SK-N-SH treated with all-trans-retinoic acid at 6 μM for 48 hours (cell line): ENCODE data around the gene PTPRJ.

Experiments used
- ATAC-seq: fragments of 200-7000 bp; cut with Tn5 transposase; 3 replicates; pipeline ENCODE4 v1.9.1; 2020; ENCODE audit warnings: mild to moderate bottlenecking, moderate library complexity
- ARNTL ChIP-seq: fragments of 450-650 bp; formaldehyde crosslinking; IDR thresholded peaks from 2 replicates; pipeline ENCODE4 v1.5.0; 2020; ENCODE audit warnings: low read depth, mild to moderate bottlenecking, moderate library complexity, borderline replicate concordance
- BACH2 ChIP-seq: fragments of 250-450 bp; sonication (Bioruptor Pico); IDR thresholded peaks from 2 replicates; pipeline ENCODE4 v1.9.0; 2021; ENCODE audit warnings: mild to moderate bottlenecking, borderline replicate concordance
- CREB5 ChIP-seq: fragments of 250-450 bp; sonication (Bioruptor Pico); IDR thresholded peaks from 2 replicates; pipeline ENCODE4 v1.5.1; 2020; ENCODE audit warnings: low read depth, mild to moderate bottlenecking, moderate library complexity
- CSDC2 ChIP-seq: fragments of 250-450 bp; sonication (Bioruptor Pico); IDR thresholded peaks from 2 replicates; pipeline ENCODE4 v1.5.0; 2020; ENCODE audit warnings: mild to moderate bottlenecking, moderate library complexity
- GLIS3 ChIP-seq: fragments of 250-450 bp; sonication (Bioruptor Pico); IDR thresholded peaks from 2 replicates; pipeline ENCODE4 v1.5.0; 2020; ENCODE audit warnings: mild to moderate bottlenecking, moderate library complexity
- ISL1 ChIP-seq: fragments of 250-450 bp; sonication (Bioruptor Pico); IDR thresholded peaks from 2 replicates; pipeline ENCODE4 v2.1.2; 2022; ENCODE audit warnings: mild to moderate bottlenecking, moderate library complexity
- OSR1 ChIP-seq: fragments of 250-450 bp; sonication (Bioruptor Pico); IDR thresholded peaks from 2 replicates; pipeline ENCODE4 v1.8.0; 2022; ENCODE audit warnings: moderate library complexity, mild to moderate bottlenecking, inconsistent platforms
- PATZ1 ChIP-seq: fragments of 250-450 bp; sonication (Bioruptor Pico); IDR thresholded peaks from 2 replicates; pipeline ENCODE4 v1.8.0; 2020; ENCODE audit warnings: mild to moderate bottlenecking, moderate library complexity, borderline replicate concordance
- PPARA ChIP-seq: fragments of 250-450 bp; sonication (Bioruptor Pico); IDR thresholded peaks from 2 replicates; pipeline ENCODE4 v1.5.0; 2020; ENCODE audit warnings: mild to moderate bottlenecking, borderline replicate concordance
- RARB ChIP-seq: fragments of 250-450 bp; sonication (Bioruptor Pico); IDR thresholded peaks from 2 replicates; pipeline ENCODE4 v1.8.0; 2021; ENCODE audit warnings: mild to moderate bottlenecking, moderate library complexity
- TCF4 ChIP-seq: fragments of 250-450 bp; sonication (Bioruptor Pico); IDR thresholded peaks from 2 replicates; pipeline ENCODE4 v1.8.0; 2021; ENCODE audit warnings: mild to moderate bottlenecking, moderate library complexity, borderline replicate concordance
- TOX ChIP-seq: fragments of 250-450 bp; sonication (Bioruptor Pico); IDR thresholded peaks from 2 replicates; pipeline ENCODE4 v1.8.0; 2021; ENCODE audit warnings: mild to moderate bottlenecking, moderate library complexity, borderline replicate concordance
- ZFP3 ChIP-seq: fragments of 250-450 bp; sonication (Bioruptor Pico); IDR thresholded peaks from 2 replicates; pipeline ENCODE4 v1.5.0; 2020; ENCODE audit warnings: mild to moderate bottlenecking, moderate library complexity
- ZFP30 ChIP-seq: fragments of 450-650 bp; formaldehyde crosslinking; IDR thresholded peaks from 2 replicates; pipeline ENCODE4 v1.5.0; 2022; ENCODE audit warnings: mild to moderate bottlenecking, moderate library complexity
- ZNF565 ChIP-seq: fragments of 450-650 bp; formaldehyde crosslinking; conservative IDR thresholded peaks from 2 replicates; pipeline ENCODE4 v1.5.0; 2020; ENCODE audit warnings: low read depth, mild to moderate bottlenecking, moderate library complexity
- ZNF70 ChIP-seq: fragments of 450-650 bp; formaldehyde crosslinking; IDR thresholded peaks from 2 replicates; pipeline ENCODE4 v1.5.0; 2020; ENCODE audit warnings: mild to moderate bottlenecking, moderate library complexity
- ZNF8 ChIP-seq: fragments of 450-650 bp; formaldehyde crosslinking; IDR thresholded peaks from 2 replicates; pipeline ENCODE4 v1.5.0; 2020; ENCODE audit warnings: mild to moderate bottlenecking, moderate library complexity
- TF ChIP-seq, protein P1 (sequence below): fragments of 250-450 bp; sonication (Bioruptor Pico); IDR thresholded peaks from 2 replicates; pipeline ENCODE4 v1.5.0; 2020; ENCODE audit warnings: mild to moderate bottlenecking, moderate library complexity
- TF ChIP-seq, protein P2 (sequence below): fragments of 250-450 bp; sonication (Bioruptor Pico); IDR thresholded peaks from 2 replicates; pipeline ENCODE4 v1.8.0; 2021; ENCODE audit warnings: low read depth, mild to moderate bottlenecking, moderate library complexity, borderline replicate concordance

The PTPRJ gene

DNA sequence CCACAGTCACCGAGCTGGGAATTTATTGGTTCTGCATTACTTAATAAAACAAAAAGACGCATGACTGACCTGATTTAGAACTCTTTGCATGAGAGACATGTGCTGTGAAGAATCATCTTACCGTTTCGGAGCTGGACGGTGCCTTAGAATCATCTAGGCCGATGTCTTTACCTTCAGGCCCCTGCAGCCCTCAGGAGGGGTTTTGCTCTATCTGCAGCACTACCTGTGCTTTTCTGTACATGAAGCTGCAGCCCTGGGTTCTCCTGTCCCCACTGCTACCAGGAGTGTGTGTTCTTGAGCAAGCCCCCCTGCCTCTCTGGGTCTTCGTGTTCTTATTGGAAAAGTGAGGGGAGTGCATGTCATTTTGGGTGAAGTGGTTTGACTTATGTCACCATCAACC, 142.3 kb downstream of the PTPRJ start:
- TF ChIP-seq ISL1 (CRISPR knock-in tag) (no peak), CSDC2 (CRISPR knock-in tag) (no peak), OSR1 (CRISPR knock-in tag) (no peak), BACH2 (CRISPR knock-in tag) (no peak), ZNF565 (no peak), ZNF8 (CRISPR knock-in tag) (no peak), PPARA (CRISPR knock-in tag) (no peak), GLIS3 (CRISPR knock-in tag) (no peak)
- TF ChIP-seq, protein P1, sequence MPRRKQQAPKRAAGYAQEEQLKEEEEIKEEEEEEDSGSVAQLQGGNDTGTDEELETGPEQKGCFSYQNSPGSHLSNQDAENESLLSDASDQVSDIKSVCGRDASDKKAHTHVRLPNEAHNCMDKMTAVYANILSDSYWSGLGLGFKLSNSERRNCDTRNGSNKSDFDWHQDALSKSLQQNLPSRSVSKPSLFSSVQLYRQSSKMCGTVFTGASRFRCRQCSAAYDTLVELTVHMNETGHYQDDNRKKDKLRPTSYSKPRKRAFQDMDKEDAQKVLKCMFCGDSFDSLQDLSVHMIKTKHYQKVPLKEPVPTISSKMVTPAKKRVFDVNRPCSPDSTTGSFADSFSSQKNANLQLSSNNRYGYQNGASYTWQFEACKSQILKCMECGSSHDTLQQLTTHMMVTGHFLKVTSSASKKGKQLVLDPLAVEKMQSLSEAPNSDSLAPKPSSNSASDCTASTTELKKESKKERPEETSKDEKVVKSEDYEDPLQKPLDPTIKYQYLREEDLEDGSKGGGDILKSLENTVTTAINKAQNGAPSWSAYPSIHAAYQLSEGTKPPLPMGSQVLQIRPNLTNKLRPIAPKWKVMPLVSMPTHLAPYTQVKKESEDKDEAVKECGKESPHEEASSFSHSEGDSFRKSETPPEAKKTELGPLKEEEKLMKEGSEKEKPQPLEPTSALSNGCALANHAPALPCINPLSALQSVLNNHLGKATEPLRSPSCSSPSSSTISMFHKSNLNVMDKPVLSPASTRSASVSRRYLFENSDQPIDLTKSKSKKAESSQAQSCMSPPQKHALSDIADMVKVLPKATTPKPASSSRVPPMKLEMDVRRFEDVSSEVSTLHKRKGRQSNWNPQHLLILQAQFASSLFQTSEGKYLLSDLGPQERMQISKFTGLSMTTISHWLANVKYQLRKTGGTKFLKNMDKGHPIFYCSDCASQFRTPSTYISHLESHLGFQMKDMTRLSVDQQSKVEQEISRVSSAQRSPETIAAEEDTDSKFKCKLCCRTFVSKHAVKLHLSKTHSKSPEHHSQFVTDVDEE, result no peak
- TF ChIP-seq, protein P2, sequence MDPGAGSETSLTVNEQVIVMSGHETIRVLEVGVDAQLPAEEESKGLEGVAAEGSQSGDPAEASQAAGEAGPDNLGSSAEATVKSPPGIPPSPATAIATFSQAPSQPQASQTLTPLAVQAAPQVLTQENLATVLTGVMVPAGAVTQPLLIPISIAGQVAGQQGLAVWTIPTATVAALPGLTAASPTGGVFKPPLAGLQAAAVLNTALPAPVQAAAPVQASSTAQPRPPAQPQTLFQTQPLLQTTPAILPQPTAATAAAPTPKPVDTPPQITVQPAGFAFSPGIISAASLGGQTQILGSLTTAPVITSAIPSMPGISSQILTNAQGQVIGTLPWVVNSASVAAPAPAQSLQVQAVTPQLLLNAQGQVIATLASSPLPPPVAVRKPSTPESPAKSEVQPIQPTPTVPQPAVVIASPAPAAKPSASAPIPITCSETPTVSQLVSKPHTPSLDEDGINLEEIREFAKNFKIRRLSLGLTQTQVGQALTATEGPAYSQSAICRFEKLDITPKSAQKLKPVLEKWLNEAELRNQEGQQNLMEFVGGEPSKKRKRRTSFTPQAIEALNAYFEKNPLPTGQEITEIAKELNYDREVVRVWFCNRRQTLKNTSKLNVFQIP (CRISPR knock-in tag), result no peak
- no peak for ATAC-seq

DNA sequence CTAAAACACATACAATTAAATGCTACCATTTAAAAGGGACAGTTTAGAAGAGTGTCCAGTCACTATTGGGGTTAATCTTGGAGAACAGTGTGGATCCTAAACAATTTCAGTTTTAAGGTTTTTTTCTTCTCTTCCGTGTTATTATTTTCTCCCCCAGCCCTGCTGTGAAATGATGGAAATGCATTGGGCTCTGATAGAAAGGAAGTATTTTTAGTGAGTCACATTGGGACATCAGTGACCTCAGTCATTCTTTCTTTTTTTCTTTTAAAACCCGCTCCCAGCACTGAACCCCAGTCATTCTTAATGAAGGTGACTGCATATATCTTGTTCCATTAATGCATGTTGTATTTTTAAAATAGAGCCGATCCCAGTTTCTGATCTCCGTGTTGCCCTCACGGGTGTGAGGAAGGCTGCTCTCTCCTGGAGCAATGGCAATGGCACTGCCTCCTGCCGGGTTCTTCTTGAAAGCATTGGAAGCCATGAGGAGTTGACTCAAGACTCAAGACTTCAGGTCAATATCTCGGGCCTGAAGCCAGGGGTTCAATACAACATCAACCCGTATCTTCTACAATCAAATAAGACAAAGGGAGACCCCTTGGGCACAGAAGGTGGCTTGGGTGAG, 143.0 kb downstream of the PTPRJ start:
- TF ChIP-seq GLIS3 (CRISPR knock-in tag) (no peak), BACH2 (CRISPR knock-in tag) (no peak), ZFP3 (CRISPR knock-in tag) (no peak), OSR1 (CRISPR knock-in tag) (no peak), RARB (CRISPR knock-in tag) (no peak), ZFP30 (CRISPR knock-in tag) (no peak), ZNF70 (no peak), CSDC2 (CRISPR knock-in tag) (no peak)
- ATAC-seq, result no peak

- TF ChIP-seq BACH2 (CRISPR knock-in tag) (no peak), TCF4 (CRISPR knock-in tag) (no peak), GLIS3 (CRISPR knock-in tag) (no peak), ZNF70 (no peak), ZNF8 (CRISPR knock-in tag) (no peak), CREB5 (CRISPR knock-in tag) (no peak), OSR1 (CRISPR knock-in tag) (no peak), PPARA (CRISPR knock-in tag) (no peak), PATZ1 (CRISPR knock-in tag) (no peak), ZFP30 (CRISPR knock-in tag) (no peak), ISL1 (CRISPR knock-in tag) (no peak)
- no peak for ATAC-seq
Observed at GRCh38 chr11:48123934-48124755, 143.8 kb downstream of the PTPRJ start.

DNA sequence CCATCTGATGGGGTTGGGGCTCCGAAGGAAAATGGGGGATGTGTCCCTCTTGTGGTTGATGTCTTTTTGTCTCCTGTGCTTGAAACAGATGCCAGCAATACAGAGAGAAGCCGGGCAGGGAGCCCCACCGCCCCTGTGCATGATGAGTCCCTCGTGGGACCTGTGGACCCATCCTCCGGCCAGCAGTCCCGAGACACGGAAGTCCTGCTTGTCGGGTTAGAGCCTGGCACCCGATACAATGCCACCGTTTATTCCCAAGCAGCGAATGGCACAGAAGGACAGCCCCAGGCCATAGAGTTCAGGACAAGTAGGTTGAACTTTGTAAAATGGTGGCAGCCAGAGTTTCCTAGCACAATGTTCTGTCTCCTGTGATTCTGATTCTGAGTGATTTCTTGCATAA, 144.5 kb downstream of the PTPRJ start:
- ATAC-seq, result no peak
- TF ChIP-seq RARB (CRISPR knock-in tag) (no peak), PATZ1 (CRISPR knock-in tag) (no peak), PPARA (CRISPR knock-in tag) (no peak), ZFP30 (CRISPR knock-in tag) (no peak), ARNTL (CRISPR knock-in tag) (no peak), GLIS3 (CRISPR knock-in tag) (no peak), TOX (no peak)
- TF ChIP-seq, protein P1, result no peak
